GM19239 (cell line): ENCODE results near the gene CENPS.

Experiments
- DNase-seq: peaks from one replicate; pipeline ENCODE4 v3.0.0; 2011; ENCODE audit warnings: low spot score; ENCODE audit not compliant: insufficient read length
- FAIRE-seq: peaks from 2 replicates; lab custom pipeline; 2011; peaks lifted over from hg19 to GRCh38; lab: Jason Lieb, UNC

The CENPS gene

DNA sequence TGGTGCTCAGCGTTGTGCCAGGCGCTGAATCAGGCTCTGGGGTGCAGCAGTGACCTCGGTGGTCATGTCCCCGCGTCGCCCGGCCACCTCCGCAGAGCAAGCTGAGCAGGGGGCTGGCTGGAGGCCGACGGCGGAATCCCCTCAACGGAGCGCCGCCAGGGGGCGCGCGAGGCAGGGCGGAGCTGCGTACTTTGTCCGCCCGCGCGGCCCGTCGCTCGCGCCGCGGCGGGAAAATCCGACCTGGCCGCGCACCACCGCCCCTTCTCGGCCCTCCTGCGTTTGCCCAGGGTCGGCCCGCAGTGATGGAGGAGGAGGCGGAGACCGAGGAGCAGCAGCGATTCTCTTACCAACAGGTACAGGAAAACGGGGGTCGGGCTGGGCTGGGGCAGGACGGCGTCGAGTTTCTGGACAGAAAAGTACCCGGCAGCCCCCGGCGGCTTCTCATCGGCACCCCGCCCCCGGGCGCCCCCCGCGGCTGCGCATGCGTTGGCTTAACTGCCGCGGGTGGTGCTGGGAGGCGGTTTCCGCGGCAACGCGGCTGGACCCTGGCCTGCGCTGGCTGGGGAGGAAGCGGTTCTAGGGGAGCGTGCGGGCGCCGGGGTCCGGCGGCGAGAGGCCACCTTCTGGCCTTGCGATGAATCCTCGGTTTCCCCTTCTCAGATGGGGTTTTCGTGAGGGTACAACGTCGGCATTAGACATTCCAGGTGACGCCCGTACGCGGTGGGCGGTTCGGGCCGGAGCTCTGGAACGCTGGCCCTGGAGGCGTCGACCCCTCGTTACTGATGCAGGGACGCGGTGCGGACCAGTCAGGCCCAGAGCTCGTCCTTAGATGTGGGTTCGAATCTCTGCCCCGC is at the start of gene CENPS:
Gene CENPS, plus strand, starts transcription at position 218 of the 854 bp plus-strand sequence. Its CDS starts 85 bp downstream, at position 303.
- DNase-seq (peak; percentile 93), FAIRE-seq (no peak)

DNA sequence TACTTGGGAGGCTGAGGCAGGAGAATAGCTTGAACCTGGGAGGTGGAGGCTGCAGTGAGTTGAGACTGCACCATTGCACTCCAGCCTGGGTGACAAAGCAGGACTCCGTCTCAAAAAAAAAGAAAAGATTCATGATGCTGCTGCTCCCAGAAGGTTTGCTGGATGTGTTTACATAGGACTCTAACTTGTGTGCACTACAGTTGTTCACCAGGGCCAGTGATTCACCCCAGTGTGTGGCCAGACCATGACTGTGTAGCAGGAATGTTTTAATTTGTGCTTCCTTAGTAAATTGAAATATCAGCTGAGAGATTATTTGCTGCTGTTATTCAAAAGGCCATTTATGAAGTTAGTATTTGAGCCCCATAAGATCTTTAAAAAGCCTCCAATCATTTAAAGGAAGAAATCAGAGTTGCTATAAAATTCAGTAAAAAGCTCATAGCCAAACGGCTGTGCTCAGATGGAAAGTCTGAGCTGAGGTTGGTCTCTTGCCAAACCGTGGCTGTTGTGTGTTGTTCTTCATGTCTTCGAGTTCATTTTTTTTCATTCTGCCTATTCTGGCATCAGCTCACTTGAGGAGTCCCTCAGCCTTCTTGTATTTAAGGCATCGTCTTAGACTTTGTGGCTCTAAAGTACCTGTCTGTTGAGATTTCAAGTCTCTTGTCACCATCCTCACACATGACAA is 49.5 kb upstream of the CENPS start:
- no peak for DNase-seq
- FAIRE-seq = no peak

GRCh38 chr1:10383630-10384029 is 46.6 kb upstream of the CENPS start:
- no peak for FAIRE-seq

GRCh38 chr1:10384219-10384618 is 46.0 kb upstream of the CENPS start:
- FAIRE-seq = no peak

More at GRCh38 chr1:10383630-10384029, 46.6 kb upstream of the CENPS start:
- no peak for DNase-seq

DNA sequence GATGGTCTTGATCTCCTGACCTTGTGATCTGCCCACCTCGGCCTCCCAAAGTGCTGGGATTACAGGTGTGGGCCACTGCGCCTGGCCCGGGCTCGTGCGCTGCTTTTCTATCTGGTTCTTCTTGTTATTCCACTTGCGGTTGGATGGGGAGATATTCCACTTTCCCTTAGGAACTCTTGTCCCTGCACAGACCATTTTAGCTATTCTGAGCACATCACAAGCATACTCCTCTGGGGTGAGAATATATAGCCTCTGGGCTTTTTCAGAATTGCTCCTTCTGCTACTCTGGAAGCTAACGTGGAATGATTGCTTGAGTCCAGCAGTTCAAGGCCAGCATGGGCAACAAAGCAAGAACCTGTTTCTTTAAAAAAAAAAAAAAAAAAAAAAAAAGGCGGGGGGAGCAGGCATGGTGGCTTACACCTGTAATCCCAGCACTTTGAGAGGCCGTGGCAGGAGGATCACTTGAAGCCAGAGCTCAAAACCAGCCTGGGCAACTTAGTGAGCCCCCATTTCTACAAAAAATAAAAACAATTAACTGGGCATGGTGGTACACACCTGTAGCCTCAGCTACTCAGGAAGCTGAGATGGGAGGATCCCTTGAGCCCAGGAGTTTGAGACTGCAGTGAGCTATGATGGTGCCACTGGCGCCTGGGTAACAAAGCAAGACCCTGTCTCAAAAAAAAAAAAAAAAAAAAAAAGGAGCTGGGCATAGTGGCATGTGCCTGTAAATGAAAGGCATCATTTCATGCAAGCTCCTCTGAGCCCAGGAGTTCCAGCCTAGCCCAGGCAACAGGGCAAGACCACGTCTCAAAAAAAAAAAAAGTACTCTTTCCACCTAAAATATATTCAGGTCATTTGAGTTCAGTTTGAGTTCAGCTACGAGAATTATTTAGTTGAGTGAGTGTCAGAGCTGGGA is 43.2 kb upstream of the CENPS start:
- FAIRE-seq = no peak

More at GRCh38 chr1:10384219-10384618, 46.0 kb upstream of the CENPS start:
- DNase-seq = no peak

DNA sequence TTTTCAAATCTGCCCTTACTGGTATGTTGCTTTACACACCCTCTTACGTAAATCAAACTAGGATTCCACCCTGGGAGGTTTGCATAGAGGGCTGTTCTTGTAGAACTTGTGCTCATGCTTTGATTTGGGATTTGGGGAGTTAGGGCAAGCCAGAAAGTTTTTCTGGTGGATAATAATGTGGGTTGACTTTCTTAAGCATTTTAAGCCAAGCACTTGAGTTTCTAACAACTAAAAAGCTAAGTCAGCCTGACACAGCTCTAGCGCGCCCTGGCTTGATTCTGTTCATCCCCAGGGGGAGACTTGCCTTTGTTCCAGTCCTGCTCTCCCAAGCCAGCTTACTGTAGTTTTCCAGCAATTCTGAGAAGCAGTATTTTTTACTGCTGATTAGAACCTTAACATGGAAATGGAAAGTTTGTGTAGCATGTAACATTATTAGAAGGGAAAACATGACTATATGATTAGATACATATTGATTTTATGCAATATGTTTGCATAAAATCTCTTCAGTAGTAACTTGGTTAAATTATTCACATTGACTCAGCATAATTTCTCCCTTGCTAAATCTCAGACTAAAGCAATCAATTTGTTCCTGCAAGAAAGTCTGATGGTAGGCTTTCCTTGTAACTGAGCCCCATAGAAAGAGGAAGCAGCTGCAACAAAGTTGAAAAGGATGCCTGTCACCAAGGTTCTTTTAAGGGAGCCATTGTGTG is 42.4 kb upstream of the CENPS start:
- FAIRE-seq = peak; percentile 26
- DNase-seq = no peak

More for the DNA sequence above, 43.2 kb upstream of the CENPS start:
- DNase-seq = no peak

GRCh38 chr1:10388387-10388715 is 41.9 kb upstream of the CENPS start:
- DNase-seq (no peak), FAIRE-seq (no peak)

DNA sequence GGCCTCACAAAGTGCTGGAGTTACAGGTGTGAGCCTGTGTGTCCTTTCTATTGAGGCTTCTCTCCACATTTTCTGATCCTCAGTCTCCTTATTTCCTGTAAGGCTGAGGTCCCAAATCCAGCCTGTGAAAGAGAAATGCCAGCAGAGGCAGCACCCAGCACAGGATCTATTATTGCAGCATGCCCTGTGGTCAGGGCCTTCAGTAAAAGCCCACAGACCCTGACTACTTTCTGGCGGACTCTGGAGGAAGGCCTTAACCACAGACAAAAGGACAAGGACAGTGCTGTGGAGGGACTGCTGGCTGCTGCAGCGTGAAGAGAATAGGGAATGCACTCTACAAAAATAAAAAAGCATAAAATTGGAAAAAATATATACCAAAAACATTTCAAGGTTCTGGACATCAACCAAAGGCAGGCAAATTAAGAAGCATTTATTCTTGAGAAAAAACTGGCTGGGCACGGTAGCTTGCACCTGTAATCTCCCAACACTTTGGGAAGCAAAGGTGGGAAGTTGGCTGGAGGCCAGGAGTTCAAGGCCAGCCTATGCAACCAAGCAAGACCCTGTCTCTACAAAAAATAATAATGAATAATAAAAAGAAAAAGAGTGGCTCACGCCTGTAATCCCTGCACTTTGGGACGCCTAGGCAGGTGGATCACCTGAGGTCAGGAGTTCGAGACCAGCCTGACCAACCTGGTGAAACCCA is 40.8 kb upstream of the CENPS start:
- FAIRE-seq (no peak), DNase-seq (no peak)

- FAIRE-seq = no peak
Measured at GRCh38 chr1:10396870-10397269, 33.4 kb upstream of the CENPS start.

DNA sequence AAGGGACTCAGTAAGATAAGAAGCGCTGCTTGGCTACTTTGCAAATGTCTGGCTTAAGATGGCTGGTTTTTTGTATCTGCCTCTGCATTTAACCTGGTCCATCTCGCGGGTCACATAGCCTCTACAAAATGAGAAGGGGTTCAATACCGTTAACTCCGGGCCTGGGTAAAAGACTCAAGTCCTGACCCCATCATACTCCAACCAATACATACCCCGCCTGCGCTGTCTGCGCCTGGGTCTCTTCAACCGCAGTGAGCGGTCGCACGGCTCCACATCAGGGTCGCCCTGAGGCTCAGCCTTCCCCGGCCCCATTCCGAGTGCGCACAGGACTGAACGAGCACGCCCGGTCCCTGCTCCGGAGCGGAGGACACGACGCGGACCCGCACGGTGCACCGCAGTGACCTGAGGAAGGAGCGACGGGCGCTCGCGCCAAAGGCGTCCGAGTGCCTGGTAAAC is 31.9 kb upstream of the CENPS start:
- DNase-seq = no peak
- no peak for FAIRE-seq

More at GRCh38 chr1:10396870-10397269, 33.4 kb upstream of the CENPS start:
- DNase-seq = no peak

- FAIRE-seq (peak; percentile 72), DNase-seq (peak; percentile 99)
Measured at GRCh38 chr1:10398734-10399443, 31.3 kb upstream of the CENPS start, which contains the start of gene PGD. PGD (plus strand) TSS chr1:10399064; CDS start chr1:10399118, 54 bp downstream.

DNA sequence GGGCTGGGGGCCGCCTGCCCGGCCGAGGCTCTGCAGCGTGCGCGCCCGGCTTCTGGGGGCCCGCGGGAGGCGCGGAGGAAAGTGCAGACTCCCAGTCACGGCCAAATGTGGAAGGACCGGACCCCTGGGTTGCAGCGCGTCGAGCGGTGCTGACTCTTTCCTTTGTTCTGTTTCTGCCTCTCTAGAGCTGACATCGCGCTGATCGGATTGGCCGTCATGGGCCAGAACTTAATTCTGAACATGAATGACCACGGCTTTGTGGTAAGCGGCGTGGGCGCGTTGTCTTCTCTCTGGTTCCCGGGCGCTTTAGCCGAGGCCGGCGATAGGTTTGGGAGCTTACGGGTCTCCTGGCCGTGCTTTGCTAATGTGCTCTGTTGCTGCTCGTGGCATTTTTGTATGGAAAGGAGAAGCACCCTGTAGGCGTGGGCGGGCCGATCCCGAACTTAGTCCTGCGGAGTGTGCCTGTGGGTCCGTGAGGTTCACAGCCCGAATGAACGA is 30.7 kb upstream of the CENPS start:
- DNase-seq (no peak), FAIRE-seq (no peak)

DNA sequence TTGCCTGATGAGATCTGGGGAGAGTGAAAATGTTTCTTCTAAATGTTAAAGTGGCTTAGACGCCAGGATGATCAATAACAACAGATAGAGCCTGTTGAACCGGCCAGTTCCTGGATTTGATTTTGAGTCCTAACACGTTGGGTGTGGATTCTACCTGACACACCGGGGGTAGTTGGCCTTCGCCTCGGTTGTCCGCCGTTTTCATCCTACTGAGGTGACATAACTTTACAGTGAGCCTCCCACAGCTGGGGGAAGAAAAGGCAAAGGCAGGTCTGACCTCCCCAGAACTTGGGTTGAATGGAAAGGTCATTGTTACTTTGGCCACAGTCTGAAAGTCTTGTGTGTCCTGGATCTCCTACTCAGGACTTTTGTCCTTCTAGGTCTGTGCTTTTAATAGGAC is 30.2 kb upstream of the CENPS start:
- DNase-seq (no peak), FAIRE-seq (no peak)

- no peak for DNase-seq
- no peak for FAIRE-seq
Measured at GRCh38 chr1:10401281-10401680, 29.0 kb upstream of the CENPS start.

GRCh38 chr1:10402729-10403274 is 27.4 kb upstream of the CENPS start:
- FAIRE-seq (no peak), DNase-seq (no peak)

DNA sequence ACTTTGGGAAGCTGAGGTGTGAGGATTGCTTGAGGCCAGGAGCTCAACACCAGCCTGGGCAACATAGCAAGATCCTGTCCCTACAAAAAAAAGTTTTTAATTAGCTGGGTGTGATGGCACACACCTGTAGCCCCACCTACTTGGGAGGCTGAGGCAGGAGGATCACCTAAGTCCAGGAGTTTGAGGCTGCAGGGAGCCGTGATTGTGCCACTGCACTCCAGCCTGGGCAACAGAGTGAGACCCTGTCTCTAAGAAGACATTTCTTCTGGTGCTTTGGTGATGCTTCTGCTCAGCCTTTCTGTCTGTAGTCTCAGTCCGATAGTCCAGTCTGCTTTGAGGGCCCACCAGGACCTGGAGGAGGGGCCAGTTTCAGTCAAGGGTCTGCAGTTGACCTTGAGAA is 23.0 kb upstream of the CENPS start:
- FAIRE-seq = no peak
- no peak for DNase-seq

GRCh38 chr1:10415211-10415930 is 14.9 kb upstream of the CENPS start:
- no peak for DNase-seq

More at GRCh38 chr1:10415211-10415930, 14.9 kb upstream of the CENPS start:
- no peak for FAIRE-seq
